NCI-H2081 (cell line): Measurements from ENCODE around the gene OCRL.
A peak's percentile ranks its signal among the peaks of the same experiment; 100 is the strongest.

Experiments used
- DNase-seq, 2 experiments: peaks; one replicate each; lab custom pipeline; 2025; lab: John Stamatoyannopoulos, UW

Gene OCRL

DNA sequence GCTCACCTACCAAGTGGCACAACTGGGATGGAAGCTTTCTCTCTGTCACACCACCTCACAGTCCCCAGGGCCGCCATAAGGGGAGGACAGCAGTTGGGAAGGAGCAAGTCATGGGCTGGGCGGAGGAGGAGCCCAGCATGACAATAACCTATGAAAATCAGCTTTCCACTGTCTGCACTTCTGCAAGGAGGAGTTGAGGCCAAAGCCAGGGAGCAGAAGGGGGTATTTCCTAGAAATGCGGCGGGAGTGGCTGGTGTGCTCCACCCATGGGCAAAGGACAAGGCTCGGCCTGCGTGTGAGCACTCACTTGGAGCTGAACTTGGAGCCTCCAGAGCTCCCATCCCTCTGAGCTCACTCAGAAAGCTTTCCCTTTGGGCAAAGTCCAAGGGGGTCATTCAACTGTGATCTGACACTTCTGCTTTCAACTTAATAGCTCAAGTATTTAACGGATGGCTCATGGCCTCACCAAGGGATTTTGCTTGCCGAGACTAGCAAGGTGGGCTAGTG is 96.2 kb downstream of the OCRL start:
- DNase-seq: no peak

DNA sequence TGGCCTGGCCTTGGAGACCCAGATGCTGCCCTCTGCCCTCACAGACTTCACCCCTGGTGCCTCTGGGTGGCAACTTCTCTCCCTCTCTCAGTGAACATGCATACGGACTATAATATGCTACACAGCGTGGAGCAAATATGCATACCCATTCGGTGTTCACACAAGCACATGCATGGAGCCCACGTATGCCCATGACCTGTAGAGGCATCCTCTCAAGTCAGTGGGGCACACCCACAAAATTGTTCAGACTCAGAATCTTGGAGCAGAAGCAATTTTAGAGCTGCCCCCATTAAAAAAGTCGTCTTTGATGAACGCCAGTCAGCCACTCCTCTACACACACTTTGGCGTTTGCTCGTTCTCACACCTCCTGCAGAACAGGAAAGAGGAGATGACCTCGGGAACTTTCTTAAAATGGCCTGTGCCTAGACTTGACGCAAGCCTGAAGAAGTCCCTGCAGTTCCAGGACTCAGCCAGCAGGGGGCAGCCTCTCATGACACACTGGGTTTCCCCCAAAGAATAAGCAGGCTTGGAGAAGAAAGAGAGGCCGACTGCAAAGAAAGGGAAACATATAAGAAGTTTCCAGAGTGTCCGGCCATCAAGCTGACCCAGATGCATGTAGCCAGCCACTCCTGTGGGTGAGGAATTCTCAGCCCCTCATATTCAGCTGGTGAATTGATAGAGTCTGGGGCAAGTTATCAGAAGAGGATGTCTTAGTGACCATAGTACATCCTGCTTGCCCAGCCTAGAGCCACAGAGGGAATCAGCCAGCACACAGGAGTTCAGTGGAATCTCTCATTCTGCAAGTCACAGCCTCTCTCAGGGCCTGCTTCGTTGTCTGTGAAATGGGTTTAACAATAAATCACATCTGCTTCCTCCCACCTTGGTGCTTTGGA is 97.4 kb downstream of the OCRL start:
- peak in 1 of 2 experiments; percentile 35 for DNase-seq

DNA sequence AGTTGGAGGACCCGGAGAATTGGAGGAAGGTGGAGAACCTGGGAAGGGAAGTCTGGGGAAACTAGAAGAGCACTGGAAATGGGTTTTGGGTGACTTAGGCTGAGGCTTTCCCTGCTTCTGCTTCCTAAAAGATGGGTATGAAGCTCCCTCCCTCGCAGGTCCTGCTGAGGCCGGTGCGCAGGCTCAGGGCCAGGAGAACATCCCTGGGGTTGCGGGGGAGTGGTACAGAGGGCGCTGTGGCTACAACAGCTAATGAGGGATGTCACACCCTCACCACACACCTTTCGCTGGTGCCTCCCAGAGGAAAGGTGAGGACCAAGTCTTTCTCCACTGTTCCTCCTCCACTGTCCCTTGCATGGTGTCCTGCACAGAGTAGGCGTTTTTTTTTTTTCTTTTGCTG is 98.9 kb downstream of the OCRL start:
- no peak for DNase-seq

DNA sequence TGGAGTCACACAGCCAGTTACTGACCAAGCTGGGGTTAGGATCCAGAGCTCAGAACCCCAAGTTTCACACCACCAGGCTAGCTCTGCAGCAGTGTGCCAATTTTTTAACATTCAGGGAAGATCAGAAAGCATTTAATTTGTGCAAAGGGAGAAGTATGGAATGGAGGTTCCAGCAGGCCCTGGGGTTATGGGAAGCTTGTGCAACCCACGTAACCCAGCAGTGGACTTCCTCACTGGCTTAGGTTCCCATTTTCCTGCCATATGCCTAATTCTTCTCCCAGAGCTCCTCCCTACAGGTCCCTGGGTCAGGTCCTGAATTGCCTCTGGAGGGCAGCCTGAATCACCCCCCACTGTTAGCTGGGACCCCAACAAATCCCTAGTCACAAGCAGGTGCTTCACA is 100.7 kb downstream of the OCRL start:
- no peak for DNase-seq

DNA sequence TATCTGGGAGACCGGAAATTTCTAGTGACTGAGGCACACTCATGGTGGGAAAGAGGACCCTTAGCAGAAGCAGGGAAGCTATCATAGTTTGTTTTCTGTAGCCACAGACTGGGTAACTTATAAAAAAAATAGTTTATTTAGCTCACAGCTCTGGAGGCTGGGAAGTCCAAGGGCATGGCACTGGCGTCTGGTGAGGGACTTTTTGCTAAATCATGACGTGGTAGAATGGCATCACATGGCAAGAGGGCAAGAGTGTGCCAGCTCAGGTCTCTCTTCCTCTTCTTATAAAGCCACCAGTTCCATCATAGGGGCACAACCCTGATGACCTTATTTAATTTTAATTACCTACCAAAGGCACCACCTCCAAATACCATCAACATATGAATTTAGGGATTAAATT is 101.4 kb downstream of the OCRL start:
- no peak for DNase-seq

DNA sequence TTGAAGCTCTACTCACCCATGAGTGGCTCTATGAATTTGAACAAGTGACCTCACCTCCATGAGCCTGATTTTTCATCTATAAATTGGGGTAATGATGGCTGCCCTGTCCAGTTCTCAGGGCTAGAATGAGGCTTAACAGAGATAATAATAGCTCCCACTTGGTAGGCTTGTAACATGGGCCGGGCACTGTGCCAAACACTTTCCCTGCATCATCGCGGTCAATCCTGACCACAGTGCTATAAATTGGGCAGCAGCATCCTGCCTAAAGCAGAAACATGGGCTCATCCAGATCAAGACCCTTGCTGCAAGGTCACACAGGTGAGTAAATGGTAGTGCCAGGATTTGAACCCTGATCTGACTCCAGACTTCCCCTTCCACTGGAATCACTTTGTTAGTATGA is 101.9 kb downstream of the OCRL start:
- DNase-seq: no peak
